NCI-H1436 (cell line): ENCODE measurements around the gene LACTBL1.
A peak's percentile ranks its signal among the peaks of the same experiment; 100 is the strongest.
"Not testable (repeated sequence)": the region's sequence is repeated elsewhere in the genome, so short reads cannot be mapped to it uniquely, and the experiment has no call there.

Source experiments
- DNase-seq: peaks from one replicate; lab custom pipeline; 2025; lab: John Stamatoyannopoulos, UW

The LACTBL1 gene, protein sequence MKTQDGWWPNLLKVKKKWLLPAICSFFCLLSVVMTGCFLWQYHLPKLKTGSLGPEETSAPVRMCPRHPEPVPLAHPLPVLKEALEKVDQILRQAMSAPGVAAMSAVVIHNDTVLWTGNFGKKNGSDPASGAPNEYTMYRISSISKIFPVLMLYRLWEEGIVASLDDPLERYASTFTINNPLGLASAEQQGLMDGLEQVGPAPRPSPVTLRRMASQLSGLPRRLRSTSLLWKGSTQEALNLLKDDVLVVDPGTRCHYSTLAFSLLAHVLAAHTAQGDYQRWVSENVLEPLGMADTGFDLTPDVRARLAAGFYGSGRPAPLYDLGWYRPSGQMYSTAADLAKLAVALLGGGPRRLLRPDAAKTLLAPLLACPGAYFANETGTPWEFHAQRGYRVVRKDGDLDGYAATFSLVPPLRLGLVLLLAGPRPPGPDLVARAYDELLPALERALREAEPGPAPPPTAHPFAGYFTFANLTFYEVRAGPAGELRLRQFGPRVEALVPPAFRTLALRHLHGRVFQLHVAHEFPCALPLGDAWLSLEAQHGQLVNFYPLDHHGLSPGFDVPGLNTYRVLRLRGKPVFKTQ

DNA sequence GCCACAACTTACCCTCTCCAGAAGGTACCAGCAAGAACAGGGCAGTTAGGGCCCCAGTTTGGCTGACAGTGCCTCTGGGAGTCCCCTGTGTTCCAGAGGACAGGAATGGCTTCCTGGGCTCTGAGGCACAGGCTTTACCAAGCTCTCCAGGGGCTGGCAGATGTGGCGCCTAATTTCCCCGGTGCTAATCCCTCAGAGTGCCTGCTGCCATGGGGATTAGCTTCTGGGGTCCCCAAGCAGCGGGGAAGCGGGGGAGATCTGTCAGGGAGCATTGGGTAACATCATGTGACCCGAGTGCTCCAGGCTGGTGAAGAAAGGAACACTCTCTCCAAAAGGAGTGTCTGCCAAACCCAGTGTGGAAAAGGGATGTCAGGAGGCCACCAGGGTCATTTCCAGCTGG is at the start of gene LACTBL1:
Gene LACTBL1, minus strand, starts transcription at position 107 of the 400 bp plus-strand sequence. CDS start 550 bp downstream, outside the sequence.
- DNase-seq: no peak

DNA sequence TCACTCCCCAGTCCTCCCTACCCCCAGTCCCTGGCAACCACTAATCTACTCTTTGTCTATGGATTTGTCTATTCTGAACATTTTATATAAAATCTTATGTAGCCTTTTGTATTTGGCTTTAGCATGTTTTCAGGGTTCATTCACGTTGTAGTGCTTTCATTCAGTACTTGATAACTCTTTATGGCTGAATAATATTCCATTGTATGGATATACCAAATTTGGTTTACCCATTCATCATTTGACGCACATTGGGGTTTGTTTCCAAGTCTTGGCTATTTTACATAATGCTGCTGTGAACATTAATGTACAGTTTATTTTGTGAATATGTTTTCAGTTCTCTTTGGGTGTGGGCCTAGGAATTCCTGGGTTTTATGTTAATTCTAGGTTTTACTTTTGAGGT is 49.2 kb upstream of the LACTBL1 start:
- DNase-seq: no peak

DNA sequence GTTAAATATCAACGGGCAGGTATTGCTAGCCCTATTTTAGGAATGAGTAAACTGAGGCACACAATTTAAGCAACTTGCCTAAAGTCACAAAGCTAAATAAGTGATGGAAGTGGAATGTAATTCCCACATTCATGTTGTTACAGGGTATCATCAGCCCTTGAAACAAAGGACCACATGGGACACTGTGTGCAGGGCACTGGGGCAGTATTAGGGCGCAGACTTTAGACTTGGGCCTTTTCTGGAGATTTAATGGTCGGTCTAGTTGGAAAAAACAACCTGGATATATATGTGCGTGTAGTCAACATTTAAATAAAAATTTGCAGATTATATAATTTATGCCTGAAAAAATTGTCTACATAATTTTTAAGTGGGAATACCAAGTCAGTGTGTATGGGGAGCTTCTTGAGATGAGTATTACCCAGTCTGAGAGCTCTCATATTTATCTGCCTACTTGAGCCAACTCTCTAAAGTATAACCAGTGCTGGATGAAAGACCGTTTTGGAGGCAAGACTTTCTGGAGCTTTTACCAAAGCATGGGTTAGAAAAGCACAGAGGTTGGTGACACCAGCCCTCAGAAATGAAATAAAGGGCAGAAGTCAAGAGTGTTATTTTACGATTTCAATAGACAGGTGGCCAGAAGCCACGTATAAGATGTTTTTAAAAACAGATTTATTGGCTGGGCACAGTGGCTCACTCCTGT is 48.2 kb upstream of the LACTBL1 start:
- no peak for DNase-seq

DNA sequence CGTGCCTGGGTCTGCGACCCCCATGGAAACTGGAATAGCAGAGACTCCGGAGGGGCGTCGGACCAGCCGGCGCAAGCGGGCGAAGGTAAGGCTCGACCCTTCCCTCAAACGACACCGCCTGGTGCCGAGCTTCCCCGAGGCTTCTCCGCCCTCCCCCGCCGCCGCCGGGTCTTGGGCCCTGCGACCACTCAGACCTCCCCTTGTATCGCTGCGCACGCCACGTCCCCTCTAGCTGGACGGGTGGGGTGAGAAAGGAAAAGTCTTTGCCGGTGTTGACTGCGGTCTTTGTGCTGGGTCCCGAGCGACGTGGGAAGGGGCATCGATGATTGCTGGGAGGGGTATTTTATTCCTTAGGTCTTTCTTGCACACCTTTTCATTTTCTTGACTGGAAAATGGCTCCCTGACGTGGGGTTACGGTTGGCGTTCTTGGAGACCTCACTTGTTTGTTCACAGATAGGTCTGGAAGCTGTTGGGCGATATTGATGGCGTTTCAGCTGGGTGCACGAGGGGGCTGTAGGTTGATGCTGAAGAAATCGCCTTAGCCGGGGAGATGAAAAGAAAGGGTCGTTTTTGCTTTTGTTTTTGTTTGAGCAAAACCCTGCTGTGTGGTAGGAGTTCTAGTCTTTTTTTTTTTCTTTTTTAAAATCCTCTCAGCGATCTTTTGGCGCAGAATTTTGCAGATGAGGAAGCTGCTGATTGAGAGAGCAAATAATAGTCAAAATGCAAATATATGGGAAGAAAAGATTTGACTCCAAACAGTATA is 47.4 kb upstream of the LACTBL1 start:
- no peak for DNase-seq

DNA sequence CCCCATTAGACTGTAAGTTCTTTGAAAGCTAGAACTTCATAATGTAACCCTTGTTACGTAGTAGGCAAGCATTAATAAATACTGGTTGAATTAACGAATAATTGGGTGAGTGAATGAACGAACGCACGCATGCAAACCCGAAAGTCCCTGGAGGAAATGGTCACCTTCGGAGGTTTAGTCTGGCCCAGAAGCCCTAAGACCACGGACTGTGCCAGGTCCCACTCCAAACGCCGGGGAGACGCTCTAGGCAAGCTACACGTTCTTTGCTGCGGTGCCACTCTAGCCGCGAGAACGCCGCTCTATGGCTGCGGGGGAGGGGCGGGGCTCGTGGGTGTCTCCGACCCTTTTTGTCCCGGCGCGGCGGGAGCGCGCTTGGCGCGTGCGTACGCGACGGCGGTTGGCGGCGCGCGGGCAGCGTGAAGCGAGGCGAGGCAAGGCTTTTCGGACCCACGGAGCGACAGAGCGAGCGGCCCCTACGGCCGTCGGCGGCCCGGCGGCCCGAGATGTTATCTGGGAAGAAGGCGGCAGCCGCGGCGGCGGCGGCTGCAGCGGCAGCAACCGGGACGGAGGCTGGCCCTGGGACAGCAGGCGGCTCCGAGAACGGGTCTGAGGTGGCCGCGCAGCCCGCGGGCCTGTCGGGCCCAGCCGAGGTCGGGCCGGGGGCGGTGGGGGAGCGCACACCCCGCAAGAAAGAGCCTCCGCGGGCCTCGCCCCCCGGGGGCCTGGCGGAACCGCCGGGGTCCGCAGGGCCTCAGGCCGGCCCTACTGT is 46.6 kb upstream of the LACTBL1 start, which contains the start of gene KDM1A:
Gene KDM1A, plus strand, starts transcription at position 375 of the 769 bp plus-strand sequence. Its CDS starts 129 bp downstream, at position 504.
- DNase-seq: peak; percentile 94

DNA sequence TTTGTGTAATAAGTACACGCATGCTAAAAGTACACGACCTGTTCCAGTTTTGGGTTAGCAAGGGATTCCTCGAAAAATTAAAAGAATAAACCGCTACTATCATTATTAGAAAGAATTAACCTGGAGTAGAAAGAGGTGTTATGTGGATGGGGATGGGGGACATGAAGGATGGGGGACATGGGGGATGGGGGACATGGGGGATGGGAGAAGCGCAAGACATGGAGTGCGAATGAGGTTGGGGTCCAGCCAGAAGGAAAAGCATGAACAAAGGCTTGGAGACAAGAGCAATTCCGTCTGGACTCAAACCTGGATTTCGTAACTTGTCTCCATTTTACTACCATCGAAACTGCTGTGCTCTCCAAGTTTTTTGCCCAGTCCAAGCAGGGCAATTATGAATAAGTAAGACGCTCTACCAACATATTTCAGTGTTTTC is 46.0 kb upstream of the LACTBL1 start:
- DNase-seq: no peak

DNA sequence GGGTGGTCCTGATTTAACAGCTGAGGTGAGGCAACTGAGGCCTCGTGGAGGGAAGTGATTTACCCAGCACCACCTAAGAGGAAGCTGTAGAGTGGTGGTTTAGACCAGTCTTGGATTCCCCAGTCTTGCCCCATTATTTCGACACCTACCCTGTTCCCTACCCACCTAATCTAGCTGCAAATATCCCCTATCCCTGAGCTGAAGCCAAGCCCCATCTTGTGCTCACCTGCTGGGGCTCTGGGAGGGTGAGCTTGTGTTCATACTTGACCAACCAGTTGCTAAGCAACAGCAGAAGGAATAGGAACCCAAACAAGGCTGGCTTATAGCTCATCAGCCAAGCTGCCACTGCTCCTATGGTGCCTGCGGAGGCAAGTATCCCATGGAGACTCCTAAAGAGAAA is 41.0 kb upstream of the LACTBL1 start:
- peak; percentile 85 for DNase-seq

DNA sequence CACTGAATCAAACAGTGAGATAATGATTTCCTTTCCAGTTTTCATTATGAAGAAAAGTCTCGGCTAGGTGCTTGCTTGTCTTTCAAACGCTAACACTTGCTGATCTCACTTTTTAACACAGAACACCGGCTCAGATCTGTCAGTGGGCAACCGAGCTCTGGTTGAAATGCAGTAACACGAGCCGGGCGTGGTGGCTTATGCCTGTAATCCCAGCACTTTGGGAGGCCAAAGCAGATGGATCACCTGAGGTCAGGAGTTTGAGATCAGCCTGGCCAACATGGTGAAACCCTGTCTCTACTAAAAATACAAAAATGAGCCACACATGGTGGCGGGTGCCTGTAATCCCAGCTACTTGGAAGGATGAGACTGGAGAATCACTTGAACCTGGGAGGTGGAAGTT is 37.4 kb upstream of the LACTBL1 start:
- not testable (repeated sequence) for DNase-seq

DNA sequence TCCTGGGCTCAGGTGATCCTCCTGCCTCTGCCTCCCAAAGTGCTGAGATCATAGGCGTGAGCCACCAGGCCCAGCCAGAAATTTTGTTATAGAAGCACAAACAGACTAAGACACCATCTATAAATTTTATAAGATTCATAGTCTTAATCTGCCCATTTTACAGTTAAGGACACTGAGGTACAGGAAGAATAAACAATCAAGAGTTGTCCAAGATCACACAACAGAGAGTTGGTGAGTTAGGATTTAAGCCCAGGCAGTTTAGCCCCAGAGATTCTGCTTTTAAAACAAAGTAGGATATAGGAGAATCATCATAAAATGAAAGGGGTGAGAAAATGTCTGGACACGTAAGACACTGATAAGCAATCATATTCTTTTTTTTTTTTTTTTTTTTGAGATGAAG is 36.2 kb upstream of the LACTBL1 start:
- no peak for DNase-seq

DNA sequence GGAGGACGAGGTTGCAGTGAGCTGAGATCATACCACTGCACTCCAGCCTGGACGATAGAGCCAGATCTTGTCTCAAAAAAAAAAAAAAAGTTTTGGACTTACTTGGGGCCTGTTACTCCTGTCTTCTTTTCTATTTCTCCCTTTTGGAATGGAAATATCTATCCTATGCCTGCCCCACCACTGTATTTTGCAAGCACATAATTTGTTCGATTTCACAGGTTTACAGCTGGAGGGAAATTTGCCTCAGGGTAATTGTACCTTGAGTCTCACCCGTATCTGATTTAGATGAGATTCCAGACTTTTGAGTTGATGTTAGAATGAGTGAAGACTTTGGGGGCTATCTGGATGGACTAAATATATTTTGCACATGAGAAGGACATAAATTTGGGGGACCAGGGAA is 34.4 kb upstream of the LACTBL1 start:
- no peak for DNase-seq

DNA sequence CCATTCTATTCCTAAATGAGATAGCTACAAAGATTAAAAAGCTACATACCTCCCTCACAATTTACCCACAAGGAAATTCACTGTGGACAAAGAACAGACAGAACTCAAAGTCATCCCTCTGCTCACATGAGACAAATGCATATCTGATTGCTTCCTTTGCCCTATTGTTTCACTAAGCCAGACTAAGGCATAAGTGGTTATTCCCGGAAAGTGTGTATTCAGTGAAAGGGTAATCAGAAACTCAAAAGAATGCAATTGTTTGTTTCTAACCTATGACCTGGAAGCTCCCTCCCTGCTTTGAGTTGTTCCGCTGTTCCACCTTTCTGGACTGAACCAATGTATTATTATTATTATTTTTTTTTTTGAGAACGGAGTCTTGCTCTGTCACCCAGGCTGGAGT is 32.1 kb upstream of the LACTBL1 start:
- DNase-seq: not testable (repeated sequence)

DNA sequence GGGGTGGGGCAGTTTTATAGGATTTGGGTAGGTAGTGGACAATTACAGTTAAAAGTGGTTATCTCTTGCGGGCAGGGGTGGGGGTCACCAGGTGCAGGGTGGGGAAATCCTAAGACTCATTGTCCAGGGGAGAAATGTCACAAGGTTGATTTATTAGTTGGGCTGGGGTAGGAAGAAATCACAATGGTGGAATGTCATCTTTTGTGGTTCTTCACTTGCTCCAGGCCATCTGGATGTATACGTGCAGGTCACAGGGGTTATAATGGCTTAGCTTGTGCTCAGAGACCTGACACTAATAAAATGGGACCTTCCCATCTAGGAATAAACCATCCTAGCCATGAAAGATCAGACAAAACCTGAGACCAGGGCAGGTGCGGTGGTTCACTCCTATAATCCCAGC is 31.4 kb upstream of the LACTBL1 start:
- no peak for DNase-seq

DNA sequence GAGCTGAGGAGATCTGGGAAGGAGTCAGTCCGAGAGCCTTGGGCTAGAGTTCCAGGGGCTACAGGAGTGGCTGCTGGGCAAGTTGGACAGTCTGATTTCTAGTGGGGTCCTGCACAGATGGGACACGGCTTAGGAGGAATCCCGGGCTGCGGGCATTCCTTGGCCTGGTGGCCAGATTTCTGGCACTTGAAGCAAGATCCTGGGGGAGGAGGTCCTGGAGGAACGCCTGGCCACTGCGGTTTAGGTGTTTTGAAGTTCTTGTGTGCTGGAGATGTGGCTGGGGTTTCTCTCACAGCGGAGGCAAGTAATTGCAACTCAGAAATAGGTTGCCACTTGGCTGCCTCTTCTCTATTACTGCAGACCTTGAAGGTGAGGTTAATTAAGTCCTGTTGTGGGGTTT is 29.6 kb upstream of the LACTBL1 start:
- DNase-seq: not testable (repeated sequence)

DNA sequence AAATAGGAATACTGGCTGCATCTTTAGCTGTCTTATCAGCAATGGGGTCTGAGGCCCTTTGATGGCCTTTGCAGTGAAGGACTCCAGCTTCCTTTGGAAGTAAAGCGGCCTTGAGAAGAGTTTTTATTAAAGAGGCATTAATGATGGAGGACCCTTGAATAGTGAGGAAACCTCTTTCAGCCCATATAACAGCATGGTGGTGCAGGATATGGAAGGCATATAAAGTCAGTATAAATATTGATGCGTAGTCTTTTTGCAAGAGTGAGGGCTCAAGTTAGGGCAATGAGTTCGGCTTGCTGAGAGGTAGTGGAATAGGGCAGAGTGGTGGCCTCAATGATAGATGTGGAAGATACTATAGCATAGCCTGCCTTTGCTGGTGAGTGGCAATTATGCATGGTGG is 27.5 kb upstream of the LACTBL1 start:
- DNase-seq: not testable (repeated sequence)

DNA sequence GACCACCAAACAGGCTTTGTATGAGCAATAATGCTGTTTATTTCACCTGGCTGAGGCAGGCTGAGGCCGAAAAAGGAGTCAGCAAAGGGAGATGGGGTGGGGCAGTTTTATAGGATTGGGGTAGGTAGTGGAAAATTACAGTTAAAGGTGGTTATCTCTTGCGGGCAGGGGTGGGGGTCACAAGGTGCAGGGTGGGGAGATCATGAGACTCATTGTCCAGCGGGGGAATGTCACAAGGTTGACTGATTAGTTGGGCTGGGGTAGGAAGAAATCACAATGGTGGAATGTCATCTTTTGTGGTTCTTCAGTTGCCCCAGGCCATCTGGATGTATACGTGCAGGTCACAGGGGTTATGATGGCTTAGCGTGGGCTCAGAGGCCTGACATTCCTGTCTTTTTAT is 24.9 kb upstream of the LACTBL1 start:
- DNase-seq: not testable (repeated sequence)

DNA sequence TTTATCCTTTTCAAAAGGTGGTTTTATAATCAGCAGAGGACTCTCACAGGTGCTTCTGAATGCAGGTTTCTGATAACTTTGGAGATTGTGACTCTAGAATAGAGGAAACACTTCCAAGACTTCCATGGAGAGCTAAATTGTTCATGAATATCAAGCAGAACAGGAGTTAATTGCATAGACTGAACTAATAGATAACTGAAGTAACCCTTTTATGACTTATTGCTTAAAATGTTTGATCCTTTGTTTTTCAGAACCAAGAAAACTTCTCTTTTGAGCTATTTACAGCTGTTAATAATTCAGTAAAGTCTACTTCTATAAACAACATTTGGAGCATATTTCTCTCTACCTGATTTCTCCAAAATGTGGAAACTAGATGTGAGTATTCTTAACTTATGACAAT is 23.1 kb upstream of the LACTBL1 start:
- no peak for DNase-seq

DNA sequence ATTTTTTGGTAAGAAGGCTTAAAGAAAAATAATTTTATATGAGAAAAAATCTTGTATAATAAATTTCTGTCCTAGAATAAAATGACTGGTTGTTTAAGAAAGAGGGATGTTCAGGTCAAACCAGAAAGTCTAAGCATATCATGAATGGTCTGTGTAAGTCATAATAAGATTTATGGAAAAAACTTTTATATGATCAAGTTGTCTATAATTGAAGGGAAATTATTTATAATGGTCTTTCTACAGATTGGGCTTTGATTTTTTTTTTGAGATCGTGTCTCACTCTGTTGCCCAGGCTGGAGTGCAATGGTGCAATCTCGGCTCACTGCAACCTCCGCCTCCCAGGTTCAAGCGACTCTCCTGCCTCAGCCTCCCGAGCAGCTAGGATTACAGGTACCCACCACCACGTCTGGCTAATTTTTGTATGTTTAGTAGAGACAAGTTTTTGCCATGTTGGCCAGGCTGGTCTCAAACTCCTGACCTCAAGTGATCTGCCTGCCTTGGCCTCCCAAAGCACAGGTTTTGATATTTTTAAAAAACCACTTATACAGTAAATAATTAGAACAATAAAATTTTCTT is 20.6 kb upstream of the LACTBL1 start:
- DNase-seq: not testable (repeated sequence)

DNA sequence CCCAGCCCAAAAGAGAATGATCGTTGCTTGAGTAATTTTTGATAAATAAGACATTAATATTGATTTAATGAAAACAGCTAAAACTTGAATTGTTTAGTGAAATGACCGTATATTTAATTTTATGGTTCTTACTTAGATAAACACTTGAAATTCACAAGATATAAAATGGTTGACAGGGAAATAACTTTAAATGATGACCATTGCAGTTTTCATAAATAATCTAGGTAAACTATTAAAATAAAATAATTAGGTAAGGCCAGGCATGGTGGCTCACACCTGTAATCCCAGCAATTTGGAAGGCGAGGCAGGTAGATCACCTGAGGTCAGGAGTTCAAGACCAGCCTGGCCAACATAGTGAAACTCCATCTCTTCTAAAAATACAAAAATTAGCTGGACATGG is 19.7 kb upstream of the LACTBL1 start:
- DNase-seq: not testable (repeated sequence)

DNA sequence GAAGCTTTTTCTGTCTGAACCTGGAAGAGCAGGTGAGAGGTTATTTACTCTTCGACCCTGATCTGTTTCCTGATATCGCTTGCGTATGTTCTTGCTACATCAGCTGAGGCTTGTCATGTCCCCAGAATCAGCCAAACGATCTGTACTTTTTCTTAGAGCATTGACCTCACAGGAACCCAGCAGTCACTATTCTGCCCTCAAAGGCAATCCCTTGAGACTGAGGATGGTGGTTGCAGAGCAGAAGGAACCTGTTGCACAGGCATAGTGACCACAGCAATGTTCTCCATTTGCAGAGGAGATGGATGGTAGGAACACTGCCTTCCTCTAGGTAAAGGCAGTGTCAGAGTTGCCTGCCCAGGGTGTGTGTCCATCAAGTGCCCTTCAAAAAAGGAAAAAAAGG is 11.3 kb upstream of the LACTBL1 start:
- DNase-seq: no peak

DNA sequence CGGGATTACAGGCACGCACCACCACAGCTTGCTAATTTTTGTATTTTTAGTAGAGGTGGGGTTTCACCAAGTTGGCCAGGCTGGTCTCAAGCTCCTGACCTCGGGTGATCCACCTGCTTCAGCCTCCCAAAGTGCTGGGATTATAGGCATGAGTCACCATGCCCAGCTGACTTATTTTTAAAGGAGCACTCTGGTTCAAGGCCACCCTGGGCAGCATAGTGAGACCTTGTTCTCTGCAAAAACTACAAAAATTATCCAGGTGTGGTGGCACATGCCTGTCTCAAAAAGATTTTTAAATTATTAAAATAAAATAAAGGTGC is 7.8 kb upstream of the LACTBL1 start:
- not testable (repeated sequence) for DNase-seq

DNA sequence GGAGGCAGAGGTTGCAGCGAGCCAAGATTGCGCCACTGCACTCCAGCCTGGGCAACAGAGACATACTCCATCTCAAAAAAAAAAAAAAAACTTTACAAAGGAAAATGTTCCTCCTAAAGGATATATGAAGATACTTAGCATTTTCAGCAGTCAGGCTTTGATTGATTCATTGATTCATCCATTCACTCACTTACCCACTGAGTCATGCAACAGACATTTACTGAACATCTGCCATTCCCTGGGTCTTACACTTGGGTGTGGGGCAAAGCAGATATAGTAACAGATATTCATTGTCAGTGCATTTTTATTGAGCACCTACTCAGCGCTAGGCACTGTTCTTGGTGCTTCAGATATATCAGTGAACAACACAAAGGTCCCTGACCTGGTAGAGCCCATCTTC is 5.6 kb upstream of the LACTBL1 start:
- DNase-seq: no peak
